ENCODE measurements around the gene DNAH11.

- TF ChIP-seq CTCF (IDR thresholded peaks at IDR 0.05; ENCODE audit: insufficient read depth, low read length) = peak; percentile 18
- no peak for TF ChIP-seq POLR2AphosphoS5 (IDR thresholded peaks at IDR 0.05; ENCODE audit: low read depth)
- TF ChIP-seq REST (IDR thresholded peaks at IDR 0.05; ENCODE audit: insufficient replicate concordance, low read depth) = no peak
Measured at GRCh38 chr7:21767300-21767900, 224.6 kb downstream of the DNAH11 start.
